Measurements from ENCODE around the gene AMH. TPM values are rescaled to one million over a fixed set of nuclear protein-coding genes. Genes with fewer than 3 reads are reported as not detected.

AMH gene
- total RNA-seq, 1 donor from 2014 or later = 5.6 TPM

- Mint-ChIP-seq H3K36me3 (ENCODE audit: low read depth, unreplicated experiment) (peaks cover 25% of the 10 kb centered on the region), H3K9me3 (ENCODE audit: unreplicated experiment) (no peaks in the 10 kb centered on the region), H3K27ac (ENCODE audit: unreplicated experiment) (peak overlapping the region; percentile 61), H3K4me3 (ENCODE audit: unreplicated experiment) (no peak overlapping the region), H3K27me3 (ENCODE audit: unreplicated experiment) (peaks cover 19% of the 10 kb centered on the region), H3K4me1 (ENCODE audit: unreplicated experiment) (peaks cover 12% of the 10 kb centered on the region)
- no peak for TF ChIP-seq CTCF (IDR thresholded peaks at IDR 0.05; ENCODE audit: unreplicated experiment)
- DNase-seq (ENCODE audit: low spot score) = no peak
Observed at GRCh38 chr19:2232286-2233151, 16.6 kb upstream of the AMH start.

GRCh38 chr19:2233601-2234280 lies 15.4 kb upstream of the AMH start:
- Mint-ChIP-seq H3K9me3 (ENCODE audit: unreplicated experiment) (no peaks in the 10 kb centered on the region), H3K4me1 (ENCODE audit: unreplicated experiment) (peaks cover 22% of the 10 kb centered on the region), H3K27me3 (ENCODE audit: unreplicated experiment) (peaks cover 26% of the 10 kb centered on the region), H3K27ac (ENCODE audit: unreplicated experiment) (no peak overlapping the region), H3K36me3 (ENCODE audit: low read depth, unreplicated experiment) (peaks cover 33% of the 10 kb centered on the region), H3K4me3 (ENCODE audit: unreplicated experiment) (peak overlapping the region; percentile 97)
- TF ChIP-seq CTCF (IDR thresholded peaks at IDR 0.05; ENCODE audit: unreplicated experiment) = no peak
- no peak for DNase-seq (ENCODE audit: low spot score)

- Mint-ChIP-seq H3K27ac (ENCODE audit: unreplicated experiment) (peak overlapping the region; percentile 70), H3K4me3 (ENCODE audit: unreplicated experiment) (peak overlapping the region; percentile 97), H3K36me3 (ENCODE audit: low read depth, unreplicated experiment) (peaks cover 31% of the 10 kb centered on the region), H3K9me3 (ENCODE audit: unreplicated experiment) (no peaks in the 10 kb centered on the region), H3K4me1 (ENCODE audit: unreplicated experiment) (peaks cover 31% of the 10 kb centered on the region), H3K27me3 (ENCODE audit: unreplicated experiment) (peaks cover 24% of the 10 kb centered on the region)
- DNase-seq (ENCODE audit: low spot score) = no peak
- no peak for TF ChIP-seq CTCF (IDR thresholded peaks at IDR 0.05; ENCODE audit: unreplicated experiment)
Observed at GRCh38 chr19:2234996-2235380, 14.1 kb upstream of the AMH start.

GRCh38 chr19:2235381-2236063 lies 13.6 kb upstream of the AMH start:
- peaks cover 33% of the 10 kb centered on the region for H3K4me1 Mint-ChIP-seq (ENCODE audit: unreplicated experiment)
- no peaks in the 10 kb centered on the region for H3K9me3 Mint-ChIP-seq (ENCODE audit: unreplicated experiment)
- H3K4me3 Mint-ChIP-seq (ENCODE audit: unreplicated experiment) = peak overlapping the region; percentile 98
- peak overlapping the region; percentile 70 for H3K27ac Mint-ChIP-seq (ENCODE audit: unreplicated experiment)
- no peak for TF ChIP-seq CTCF (IDR thresholded peaks at IDR 0.05; ENCODE audit: unreplicated experiment)
- peaks cover 25% of the 10 kb centered on the region for H3K27me3 Mint-ChIP-seq (ENCODE audit: unreplicated experiment)
- no peak for DNase-seq (ENCODE audit: low spot score)
- peaks cover 29% of the 10 kb centered on the region for H3K36me3 Mint-ChIP-seq (ENCODE audit: low read depth, unreplicated experiment)
